ENCODE measurements around the gene GAS2L1. TPM values are rescaled to one million over a fixed set of nuclear protein-coding genes. Genes with fewer than 3 reads are reported as not detected.
A peak's percentile ranks its signal among the peaks of the same experiment; 100 is the strongest.

The GAS2L1 gene
- total RNA-seq, 2 donors from 2014 or later = 1.9 to 2.9 TPM

- H3K36me3 Mint-ChIP-seq (ENCODE audit: low read depth) = peaks cover 74% of the 10 kb centered on the region
- peaks cover 7% of the 10 kb centered on the region for H3K4me1 Mint-ChIP-seq
- no peaks in the 10 kb centered on the region for H3K9me3 Mint-ChIP-seq
- ATAC-seq (replicated peaks) = no peak
- H3K4me3 Mint-ChIP-seq = no peak overlapping the region
- peak overlapping the region; percentile 29 for H3K27ac Mint-ChIP-seq
- no peaks in the 10 kb centered on the region for H3K27me3 Mint-ChIP-seq
Measured at GRCh38 chr22:29299136-29299900, 7.1 kb upstream of the GAS2L1 start.

GRCh38 chr22:29300467-29300806, 6.0 kb upstream of the GAS2L1 start:
- H3K36me3 Mint-ChIP-seq (ENCODE audit: low read depth) = peaks cover 62% of the 10 kb centered on the region
- no peaks in the 10 kb centered on the region for H3K27me3 Mint-ChIP-seq
- H3K4me1 Mint-ChIP-seq = peaks cover 7% of the 10 kb centered on the region

GRCh38 chr22:29300807-29301601, 5.4 kb upstream of the GAS2L1 start:
- Mint-ChIP-seq H3K36me3 (ENCODE audit: low read depth) (peaks cover 57% of the 10 kb centered on the region), H3K27me3 (no peaks in the 10 kb centered on the region), H3K4me1 (peaks cover 7% of the 10 kb centered on the region), H3K27ac (peak overlapping the region; percentile 49), H3K4me3 (no peak overlapping the region), H3K9me3 (no peaks in the 10 kb centered on the region)
- peak; percentile 15 for ATAC-seq (replicated peaks)

More at GRCh38 chr22:29300467-29300806, 6.0 kb upstream of the GAS2L1 start:
- no peak for ATAC-seq (replicated peaks)
- no peaks in the 10 kb centered on the region for H3K9me3 Mint-ChIP-seq
- H3K27ac Mint-ChIP-seq = peak overlapping the region; percentile 49
- H3K4me3 Mint-ChIP-seq = no peak overlapping the region

- Mint-ChIP-seq H3K27ac (peak overlapping the region; percentile 49), H3K4me3 (no peak overlapping the region), H3K27me3 (no peaks in the 10 kb centered on the region), H3K4me1 (peaks cover 7% of the 10 kb centered on the region), H3K36me3 (ENCODE audit: low read depth) (peaks cover 48% of the 10 kb centered on the region), H3K9me3 (no peaks in the 10 kb centered on the region)
- no peak for ATAC-seq (replicated peaks)
Measured at GRCh38 chr22:29301716-29302401, 4.6 kb upstream of the GAS2L1 start.

- ATAC-seq (replicated peaks) = no peak
- Mint-ChIP-seq H3K27ac (no peak overlapping the region), H3K27me3 (no peaks in the 10 kb centered on the region), H3K4me1 (peaks cover 7% of the 10 kb centered on the region), H3K4me3 (no peak overlapping the region), H3K9me3 (no peaks in the 10 kb centered on the region), H3K36me3 (ENCODE audit: low read depth) (peaks cover 43% of the 10 kb centered on the region)
Measured at GRCh38 chr22:29302402-29302680, 4.1 kb upstream of the GAS2L1 start.

GRCh38 chr22:29302681-29303465, 3.6 kb upstream of the GAS2L1 start:
- no peak overlapping the region for H3K27ac Mint-ChIP-seq

GRCh38 chr22:29305836-29306174, 645 bp upstream of the GAS2L1 start:
- peak overlapping the region; percentile 78 for H3K4me3 Mint-ChIP-seq
- H3K27me3 Mint-ChIP-seq = no peaks in the 10 kb centered on the region
- H3K36me3 Mint-ChIP-seq (ENCODE audit: low read depth) = peaks cover 9% of the 10 kb centered on the region
- H3K9me3 Mint-ChIP-seq = no peaks in the 10 kb centered on the region
- no peak overlapping the region for H3K27ac Mint-ChIP-seq
- no peak for ATAC-seq (replicated peaks)
- H3K4me1 Mint-ChIP-seq = peaks cover 6% of the 10 kb centered on the region

More at GRCh38 chr22:29302681-29303465, 3.6 kb upstream of the GAS2L1 start:
- H3K36me3 Mint-ChIP-seq (ENCODE audit: low read depth) = peaks cover 38% of the 10 kb centered on the region
- H3K27me3 Mint-ChIP-seq = no peaks in the 10 kb centered on the region
- no peaks in the 10 kb centered on the region for H3K9me3 Mint-ChIP-seq
- no peak for ATAC-seq (replicated peaks)
- H3K4me1 Mint-ChIP-seq = peaks cover 7% of the 10 kb centered on the region
- H3K4me3 Mint-ChIP-seq = no peak overlapping the region

- peak; percentile 53 for ATAC-seq (replicated peaks)
- Mint-ChIP-seq H3K27me3 (peaks cover under 1% of the 10 kb centered on the region), H3K27ac (peak overlapping the region; percentile 41), H3K36me3 (ENCODE audit: low read depth) (no peaks in the 10 kb centered on the region), H3K4me3 (peak overlapping the region; percentile 78), H3K9me3 (no peaks in the 10 kb centered on the region), H3K4me1 (no peaks in the 10 kb centered on the region)
Measured at GRCh38 chr22:29306835-29307595, 565 bp downstream of the GAS2L1 start.

GRCh38 chr22:29307596-29308147, 1.2 kb downstream of the GAS2L1 start:
- Mint-ChIP-seq H3K4me1 (no peaks in the 10 kb centered on the region), H3K36me3 (ENCODE audit: low read depth) (no peaks in the 10 kb centered on the region), H3K4me3 (peak overlapping the region; percentile 77), H3K9me3 (no peaks in the 10 kb centered on the region), H3K27ac (peak overlapping the region; percentile 41), H3K27me3 (peaks cover 7% of the 10 kb centered on the region)
- ATAC-seq (replicated peaks) = no peak

- peak overlapping the region; percentile 25 for H3K4me3 Mint-ChIP-seq
- ATAC-seq (replicated peaks) = no peak
- no peaks in the 10 kb centered on the region for H3K4me1 Mint-ChIP-seq
- no peaks in the 10 kb centered on the region for H3K36me3 Mint-ChIP-seq (ENCODE audit: low read depth)
- peaks cover 11% of the 10 kb centered on the region for H3K27me3 Mint-ChIP-seq
- no peaks in the 10 kb centered on the region for H3K9me3 Mint-ChIP-seq
- H3K27ac Mint-ChIP-seq = no peak overlapping the region
Measured at GRCh38 chr22:29308148-29308790, 1.8 kb downstream of the GAS2L1 start.

GRCh38 chr22:29308791-29309262, 2.4 kb downstream of the GAS2L1 start:
- peaks cover 14% of the 10 kb centered on the region for H3K27me3 Mint-ChIP-seq
- no peaks in the 10 kb centered on the region for H3K36me3 Mint-ChIP-seq (ENCODE audit: low read depth)
- H3K4me1 Mint-ChIP-seq = peaks cover 2% of the 10 kb centered on the region
- ATAC-seq (replicated peaks) = peak; percentile 49
- no peaks in the 10 kb centered on the region for H3K9me3 Mint-ChIP-seq
- H3K27ac Mint-ChIP-seq = no peak overlapping the region
- peak overlapping the region; percentile 25 for H3K4me3 Mint-ChIP-seq

GRCh38 chr22:29309332-29310064, 3.0 kb downstream of the GAS2L1 start:
- peak overlapping the region; percentile 25 for H3K4me3 Mint-ChIP-seq
- peaks cover 8% of the 10 kb centered on the region for H3K4me1 Mint-ChIP-seq
- H3K27ac Mint-ChIP-seq = peak overlapping the region; percentile 36
- peaks cover 20% of the 10 kb centered on the region for H3K27me3 Mint-ChIP-seq
- H3K9me3 Mint-ChIP-seq = no peaks in the 10 kb centered on the region
- H3K36me3 Mint-ChIP-seq (ENCODE audit: low read depth) = peaks cover 6% of the 10 kb centered on the region
- ATAC-seq (replicated peaks) = no peak
